AG09319 (cell line): ENCODE data around the gene HSF2.

Source experiments
- DNase-seq: peaks from one replicate; pipeline ENCODE4 v3.0.0-alpha.2; 2010; ENCODE audit warnings: low read depth; ENCODE audit errors: extremely low read depth
- CTCF ChIP-seq: IDR thresholded peaks from 2 replicates; pipeline ENCODE4 v1.5.1; 2011; ENCODE audit warnings: low read depth, mild to moderate bottlenecking, inconsistent platforms, low read length, moderate library complexity

The HSF2 gene

GRCh38 chr6:122400462-122401089, 1.1 kb downstream of the HSF2 start:
- DNase-seq, result no peak
- TF ChIP-seq CTCF, result no peak

GRCh38 chr6:122401104-122401503, 1.7 kb downstream of the HSF2 start:
- TF ChIP-seq CTCF, result no peak
- no peak for DNase-seq

GRCh38 chr6:122404444-122404843, 5.0 kb downstream of the HSF2 start:
- no peak for TF ChIP-seq CTCF
- no peak for DNase-seq

GRCh38 chr6:122405417-122405816, 6.0 kb downstream of the HSF2 start:
- no peak for DNase-seq
- no peak; the same call in 1 of the 2 replicates for TF ChIP-seq CTCF

- no peak for TF ChIP-seq CTCF
- no peak for DNase-seq
These were observed 6.7 kb downstream of the HSF2 start for GRCh38 chr6:122406187-122406586.

GRCh38 chr6:122407712-122408111, 8.3 kb downstream of the HSF2 start:
- TF ChIP-seq CTCF, result no peak
- DNase-seq, result no peak

- no peak for TF ChIP-seq CTCF
- DNase-seq, result no peak
These were observed 8.8 kb downstream of the HSF2 start for GRCh38 chr6:122408240-122408639.
